OCI-LY7 (cell line): ENCODE data around the gene TAS2R20. TPM values are rescaled to one million over a fixed set of nuclear protein-coding genes. Genes with fewer than 3 reads are reported as not detected.

Source experiments
- BruUV-seq: library from RNA; stranded (reverse); fragments of 400-500 nt; replicated peaks from 2 replicates; lab custom pipeline; 2021; lab: Mats Ljungman, UMichigan
- CTCF ChIA-PET: fragments of 300-600 bp; sonication (Branson Sonifier 250); formaldehyde crosslinking; loops from one replicate; lab custom pipeline; 2022; ENCODE audit warnings: antibody characterized with exemption; ENCODE audit not compliant: unreplicated experiment; lab: Charles Lee
- POLR2A ChIA-PET: fragments of 300-600 bp; sonication (Branson Sonifier 250); formaldehyde crosslinking; loops from one replicate; lab custom pipeline; 2022; ENCODE audit warnings: antibody characterized with exemption; lab: Charles Lee
- DNase-seq: peaks from one replicate; pipeline ENCODE4 v3.0.0-alpha.2; 2015; ENCODE audit warnings: low spot score
- H2AFZ ChIP-seq: fragments of 200-600 bp; sonication (generic), shearing (Covaris generic); 2 replicates; pipeline ENCODE4 v1.6.1; 2014; ENCODE audit warnings: mild to moderate bottlenecking, antibody characterized with exemption, low read length, moderate library complexity
- H3K27ac ChIP-seq: fragments of 200-600 bp; sonication (generic); 2 replicates; pipeline ENCODE4 v1.5.1; 2014; ENCODE audit warnings: mixed run types, low read depth, mild to moderate bottlenecking, moderate library complexity, low read length, inconsistent platforms; ENCODE audit not compliant: poor library complexity, severe bottlenecking
- H3K36me3 ChIP-seq: fragments of 200-600 bp; sonication (generic); 2 replicates; pipeline ENCODE4 v1.6.1; 2014; ENCODE audit warnings: mild to moderate bottlenecking, antibody characterized with exemption, low read length, moderate library complexity, mixed read lengths; ENCODE audit not compliant: insufficient read depth
- H3K4me1 ChIP-seq: fragments of 200-600 bp; sonication (generic); 2 replicates; pipeline ENCODE4 v1.5.1; 2014; ENCODE audit warnings: mild to moderate bottlenecking, low read length; ENCODE audit not compliant: insufficient read depth, poor library complexity, severe bottlenecking
- H3K4me2 ChIP-seq: fragments of 200-600 bp; sonication (generic); 2 replicates; pipeline ENCODE4 v1.6.1; 2014; ENCODE audit warnings: mild to moderate bottlenecking, low read length
- H3K4me3 ChIP-seq: fragments of 200-600 bp; sonication (generic); 2 replicates; pipeline ENCODE4 v1.5.1; 2014; ENCODE audit warnings: mild to moderate bottlenecking, low read depth, low read length; ENCODE audit not compliant: poor library complexity, severe bottlenecking
- H3K79me2 ChIP-seq: fragments of 200-600 bp; sonication (generic); 2 replicates; pipeline ENCODE4 v1.6.1; 2016; ENCODE audit warnings: low read depth, mild to moderate bottlenecking, low read length, moderate library complexity, mixed read lengths; ENCODE audit not compliant: insufficient read depth
- H3K9me2 ChIP-seq: fragments of 200-600 bp; sonication (generic); 2 replicates; pipeline ENCODE4 v1.6.1; 2016; ENCODE audit warnings: mild to moderate bottlenecking, low read length, mixed read lengths; ENCODE audit not compliant: insufficient read depth
- H3K9me3 ChIP-seq: fragments of 200-600 bp; sonication (generic); 2 replicates; pipeline ENCODE4 v1.6.1; 2014; ENCODE audit warnings: mild to moderate bottlenecking, mixed run types, low read length, mixed read lengths
- H4K20me1 ChIP-seq: fragments of 200-600 bp; sonication (generic); 2 replicates; pipeline ENCODE4 v1.6.1; 2014; ENCODE audit warnings: mild to moderate bottlenecking, antibody characterized with exemption, low read length, moderate library complexity, mixed read lengths; ENCODE audit not compliant: insufficient read depth
- CTCF ChIP-seq: fragments of 200-600 bp; sonication (generic); conservative IDR thresholded peaks from 2 replicates; pipeline ENCODE4 v1.5.1; 2014; ENCODE audit warnings: mild to moderate bottlenecking, antibody characterized with exemption, low read length, moderate library complexity, mixed read lengths
- EZH2phosphoT487 ChIP-seq: fragments of 200-600 bp; sonication (generic); IDR thresholded peaks from 2 replicates; pipeline ENCODE4 v1.6.1; 2018; ENCODE audit warnings: low read depth, borderline replicate concordance, mild to moderate bottlenecking, mixed run types, antibody characterized with exemption, low read length, moderate library complexity, mixed read lengths
- intact Hi-C: fragments of 100-400 bp; cut with micrococcal nuclease; formaldehyde crosslinking; loops from one replicate; pipeline ENCODE4 v1.10.0; 2022; ENCODE audit not compliant: unreplicated experiment
- total RNA-seq, 2 experiments: library from RNA; depleted of rRNA in 1 of 2; stranded (reverse); fragments of >200 nt in 1 of 2; shearing (Covaris generic) in 1 of 2; gene quantifications; 2 replicates each; pipeline ENCODE4 v1.2.3, GENCODE V29; 2014 to 2022

The TAS2R20 gene
- total RNA-seq, 2 experiments from 2014 or later = 1.9 to 2.1 TPM

GRCh38 chr12:11007608-11008007 lies 9.5 kb upstream of the TAS2R20 start:
- POLR2A ChIA-PET = interaction anchor here (0.7 kb wide), 2 partner anchors 10 to 285 kb away, joined by 3 read pairs; no protein-coding TSS in a partner anchor
- CTCF ChIA-PET = no interaction called here
- no peak overlapping the region for H3K4me3 ChIP-seq
- no peaks in the 10 kb centered on the region for H3K79me2 ChIP-seq
- no peak for DNase-seq
- H3K4me1 ChIP-seq = no peaks in the 10 kb centered on the region
- H3K9me2 ChIP-seq = no peaks in the 10 kb centered on the region
- H2AFZ ChIP-seq = no peak overlapping the region
- H3K9me3 ChIP-seq = no peaks in the 10 kb centered on the region
- TF ChIP-seq CTCF = no peak
- TF ChIP-seq EZH2phosphoT487 = no peak
- H3K4me2 ChIP-seq = no peak overlapping the region
- no TSS peak for BruUV-seq
- intact Hi-C loops = no loop called here
- H3K36me3 ChIP-seq = no peaks in the 10 kb centered on the region
- no peak overlapping the region for H3K27ac ChIP-seq
- H4K20me1 ChIP-seq = no peaks in the 10 kb centered on the region

- intact Hi-C loops = no loop called here
- BruUV-seq = no TSS peak
- no peaks in the 10 kb centered on the region for H3K4me1 ChIP-seq
These were observed 3.8 kb downstream of the TAS2R20 start for GRCh38 chr12:10994307-10994706.

GRCh38 chr12:10989107-10989506 lies 9.0 kb downstream of the TAS2R20 start:
- DNase-seq = no peak
- Histone ChIP-seq H2AFZ (no peak overlapping the region), H4K20me1 (no peaks in the 10 kb centered on the region), H3K4me3 (no peak overlapping the region), H3K27ac (no peak overlapping the region), H3K4me1 (no peaks in the 10 kb centered on the region), H3K9me3 (no peaks in the 10 kb centered on the region), H3K4me2 (no peak overlapping the region), H3K79me2 (no peaks in the 10 kb centered on the region), H3K36me3 (no peaks in the 10 kb centered on the region), H3K9me2 (no peaks in the 10 kb centered on the region)
- ChIA-PET POLR2A (no interaction called here), CTCF (no interaction called here)
- intact Hi-C loops = no loop called here
- no TSS peak for BruUV-seq
- TF ChIP-seq CTCF = no peak
- TF ChIP-seq EZH2phosphoT487 = no peak

More at GRCh38 chr12:10994307-10994706, 3.8 kb downstream of the TAS2R20 start:
- Histone ChIP-seq H3K36me3 (no peaks in the 10 kb centered on the region), H4K20me1 (no peaks in the 10 kb centered on the region), H3K9me2 (no peaks in the 10 kb centered on the region), H3K27ac (no peak overlapping the region), H3K4me2 (no peak overlapping the region), H2AFZ (no peak overlapping the region), H3K9me3 (no peaks in the 10 kb centered on the region), H3K79me2 (no peaks in the 10 kb centered on the region), H3K4me3 (no peak overlapping the region)
- ChIA-PET POLR2A (no interaction called here), CTCF (no interaction called here)
- DNase-seq = no peak
- TF ChIP-seq EZH2phosphoT487 = no peak
- TF ChIP-seq CTCF = no peak
